DMS53 treated with DMSO at 0.1 percent for 48 hours (cell line): ENCODE measurements around the gene RPL37.
"Not testable (repeated sequence)": the region's sequence is repeated elsewhere in the genome, so short reads cannot be mapped to it uniquely, and the experiment has no call there.

ENCODE experiments used
- DNase-seq: peaks from one replicate; lab custom pipeline; 2025; ENCODE audit not compliant: unreplicated experiment; lab: John Stamatoyannopoulos, UW

The RPL37 gene

GRCh38 chr5:40797273-40798011, 37.6 kb downstream of the RPL37 start:
- DNase-seq, result peak; percentile 22

GRCh38 chr5:40796487-40796889, 38.5 kb downstream of the RPL37 start:
- no peak for DNase-seq

DNA sequence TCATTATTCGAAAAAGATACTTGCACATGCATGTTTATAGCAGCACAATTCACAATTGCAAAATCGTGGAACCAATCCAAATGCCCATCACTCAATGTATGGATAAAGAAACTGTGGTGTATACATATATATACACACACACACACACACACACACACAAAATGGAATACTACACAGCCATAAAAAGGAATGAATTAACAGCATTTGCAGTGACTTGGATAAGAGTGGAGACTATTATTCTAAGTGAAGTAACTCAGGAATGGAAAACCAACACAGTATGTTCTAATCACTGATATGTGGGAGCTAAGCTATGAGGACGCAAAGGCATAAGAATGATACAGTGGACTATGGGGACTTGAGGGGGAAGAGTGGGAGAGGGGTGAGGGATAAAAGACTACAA, 40.1 kb downstream of the RPL37 start:
- DNase-seq, result not testable (repeated sequence)

DNA sequence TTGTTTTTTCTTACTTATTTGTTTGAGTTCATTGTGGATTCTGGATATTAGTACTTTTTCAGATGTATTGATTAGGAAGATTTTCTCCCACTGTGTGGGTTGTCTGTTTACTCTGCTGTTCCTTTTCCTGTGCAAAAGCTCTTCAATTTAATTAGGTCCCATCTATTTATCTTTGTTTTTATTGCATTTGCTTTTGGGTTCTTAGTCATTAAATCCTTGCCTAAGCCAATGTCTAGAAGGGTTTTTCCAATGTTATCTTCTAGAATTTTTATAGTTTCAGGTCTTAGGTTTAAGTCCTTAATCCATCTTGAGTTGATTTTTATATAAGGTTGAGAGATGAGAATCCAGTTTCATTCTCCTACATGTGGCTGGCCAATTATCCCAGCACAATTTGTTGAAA, 40.7 kb downstream of the RPL37 start:
- DNase-seq, result not testable (repeated sequence)

GRCh38 chr5:40792691-40793090, 42.3 kb downstream of the RPL37 start:
- DNase-seq, result not testable (repeated sequence)

DNA sequence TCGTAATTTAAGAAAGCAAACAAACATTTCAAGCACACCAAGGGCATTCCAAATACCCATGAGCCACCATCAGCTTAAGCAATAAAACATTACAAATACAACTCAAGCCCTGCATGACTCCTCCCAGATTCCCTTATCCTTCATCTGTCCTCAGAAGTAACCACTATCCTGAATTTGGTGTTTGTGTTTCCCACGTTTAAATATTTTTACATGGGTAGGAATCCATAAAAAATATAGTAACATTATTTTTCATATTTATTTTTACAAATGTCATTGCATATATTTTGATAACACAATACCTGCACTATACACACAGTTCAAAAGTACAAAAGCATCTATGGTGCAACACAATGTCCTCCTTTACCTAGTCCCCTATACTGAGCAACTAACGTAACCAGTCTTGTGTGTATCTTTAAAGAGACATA, 43.3 kb downstream of the RPL37 start:
- DNase-seq, result no peak

DNA sequence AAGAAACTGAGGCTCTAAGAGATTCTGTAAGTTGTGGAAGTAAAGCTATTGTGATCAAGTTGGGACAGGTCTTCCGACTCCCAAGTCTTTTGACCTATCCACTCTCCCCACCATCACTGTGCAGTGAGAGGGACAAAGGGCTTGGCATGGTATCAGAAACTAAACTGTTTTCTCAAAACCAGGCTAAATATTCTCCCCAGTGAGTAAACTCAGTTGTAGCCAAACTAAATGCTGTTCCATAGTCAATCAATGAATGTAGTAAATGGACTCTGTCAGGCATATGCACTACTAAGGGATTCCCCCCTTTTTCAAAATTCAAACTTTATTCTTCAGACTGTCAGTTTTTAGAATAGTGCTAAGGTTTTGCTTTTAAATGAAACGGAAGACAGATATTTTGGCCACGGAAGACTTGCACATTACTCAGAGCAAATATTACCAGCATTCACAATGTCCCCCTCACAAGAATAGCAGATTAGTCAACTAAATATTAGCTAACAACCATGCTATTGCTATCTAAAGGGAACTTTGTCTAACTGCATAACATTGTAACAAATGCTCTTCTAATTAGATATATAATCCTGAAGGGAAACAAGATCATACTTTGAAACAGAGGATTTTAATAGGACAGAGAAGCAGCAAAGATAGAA, 44.0 kb downstream of the RPL37 start:
- no peak for DNase-seq

DNA sequence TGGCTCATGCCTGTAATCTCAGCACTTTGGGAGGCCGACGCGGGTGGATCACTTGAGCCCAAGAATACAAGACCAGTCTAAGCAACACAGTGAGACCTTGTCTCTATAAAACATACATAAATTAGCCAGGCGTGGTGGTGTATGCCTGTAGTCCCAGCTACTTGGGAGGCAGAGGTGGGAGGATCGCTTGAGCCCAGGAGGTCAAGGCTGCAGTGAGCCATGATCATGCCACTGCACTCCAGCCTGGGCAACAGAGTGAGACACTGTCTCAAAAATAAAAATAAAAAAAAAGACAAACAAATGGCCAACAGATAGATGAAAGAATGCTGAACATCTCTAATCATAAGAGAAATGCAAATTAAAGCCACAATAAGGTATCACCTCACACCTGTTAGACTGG, 46.1 kb downstream of the RPL37 start:
- DNase-seq, result not testable (repeated sequence)

DNA sequence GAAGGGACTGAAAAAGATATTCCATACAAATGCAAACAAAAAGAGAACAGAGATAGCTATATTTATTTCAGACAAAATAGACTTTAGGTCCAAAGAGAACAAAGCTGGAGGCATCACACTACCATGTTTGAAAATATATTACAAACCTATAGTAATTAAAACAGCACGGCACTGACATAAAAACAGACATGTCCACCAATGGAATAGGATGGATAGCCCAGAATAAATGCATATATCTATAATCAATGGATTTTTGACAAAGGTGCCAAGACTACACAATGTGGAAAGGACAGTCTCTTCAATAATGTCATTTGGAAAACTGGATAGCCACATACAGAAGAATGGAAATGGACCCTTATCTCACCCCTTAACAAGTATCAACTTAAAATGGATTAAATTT, 47.0 kb downstream of the RPL37 start:
- no peak for DNase-seq

GRCh38 chr5:40786664-40787063, 48.4 kb downstream of the RPL37 start:
- not testable (repeated sequence) for DNase-seq

DNA sequence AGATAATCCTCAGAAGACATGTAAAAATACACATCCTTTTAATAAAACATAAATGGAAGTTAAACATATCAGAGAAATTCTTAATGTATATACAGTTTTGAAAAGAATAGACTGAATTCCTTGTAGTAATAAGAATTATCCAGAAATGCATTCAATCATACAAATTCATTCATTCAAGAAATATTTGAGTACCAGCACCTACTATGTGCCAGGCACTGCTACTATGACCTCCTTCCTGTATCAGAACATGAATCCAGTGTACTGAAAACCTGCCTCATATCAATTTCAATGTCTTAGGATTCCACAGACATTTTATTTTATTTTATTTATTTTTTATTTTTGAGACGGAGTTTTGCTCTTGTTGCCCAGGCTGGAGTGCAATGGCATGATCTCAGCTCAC, 50.1 kb downstream of the RPL37 start:
- no peak for DNase-seq

- DNase-seq, result peak; percentile 47
Observed at GRCh38 chr5:40784027-40784653, 50.9 kb downstream of the RPL37 start.

DNA sequence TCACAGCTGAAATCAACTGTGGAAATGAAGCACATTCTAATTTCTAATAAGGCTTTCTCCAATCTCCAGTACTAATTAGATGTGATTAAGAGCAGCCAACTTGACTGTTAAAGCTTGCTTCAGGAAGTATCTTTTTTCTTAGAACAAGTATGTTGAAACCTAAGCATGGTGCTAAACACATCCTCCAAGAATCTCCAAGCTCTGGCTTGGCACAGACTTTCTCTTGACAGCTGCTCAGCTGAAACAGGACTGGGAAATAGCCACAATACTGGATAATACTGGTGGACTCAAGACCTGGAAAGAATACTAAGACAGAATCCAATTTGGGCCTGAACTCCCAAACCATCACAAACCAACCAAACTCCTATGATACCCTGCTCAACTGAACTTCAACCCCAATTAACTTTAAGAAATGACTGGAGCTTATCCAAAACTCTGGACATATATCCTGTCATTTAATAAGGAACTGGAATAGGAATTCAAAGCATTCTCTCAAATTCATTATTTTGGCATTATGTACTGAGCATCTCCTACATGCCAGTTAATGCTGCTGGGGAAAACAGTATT, 53.1 kb downstream of the RPL37 start:
- no peak for DNase-seq

- no peak for DNase-seq
Observed at GRCh38 chr5:40780858-40781257, 54.2 kb downstream of the RPL37 start.

GRCh38 chr5:40780199-40780598, 54.8 kb downstream of the RPL37 start:
- no peak for DNase-seq

DNA sequence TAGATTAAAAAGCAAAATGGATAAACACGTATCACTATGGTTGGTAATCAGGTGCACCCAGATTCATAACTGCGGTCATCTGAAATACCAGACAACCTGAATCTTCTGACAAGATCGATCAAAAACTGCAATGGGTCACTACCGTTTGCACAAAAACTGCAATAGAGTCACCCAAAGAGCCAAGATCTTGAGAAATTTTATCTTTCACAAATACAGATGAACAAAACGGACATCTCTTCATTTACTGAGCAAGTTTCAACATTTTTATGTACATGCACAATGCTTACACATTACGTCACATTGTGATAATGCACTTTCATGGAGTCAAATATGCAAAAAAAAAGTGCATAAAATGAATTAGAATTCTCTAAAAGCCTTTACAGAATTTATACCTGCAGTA, 55.5 kb downstream of the RPL37 start:
- DNase-seq, result no peak

DNA sequence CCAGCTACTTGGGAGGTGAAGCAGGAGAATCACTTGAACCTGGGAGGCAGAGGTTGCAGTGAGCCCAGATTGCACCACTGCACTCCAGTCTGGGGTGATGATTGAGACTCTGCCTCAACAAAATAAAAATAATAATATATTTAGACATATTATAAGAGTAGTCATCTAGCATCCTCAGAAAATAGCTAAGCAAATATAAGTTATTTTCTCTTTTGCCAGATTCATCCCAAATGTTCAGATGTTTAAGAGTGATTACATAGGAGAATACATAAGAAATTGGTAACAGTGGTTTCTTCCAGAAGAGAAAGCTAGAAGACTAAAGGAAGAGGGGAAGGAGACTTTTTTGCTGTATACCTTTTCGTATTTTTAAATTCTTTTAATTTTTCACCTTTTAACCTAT, 56.9 kb downstream of the RPL37 start:
- DNase-seq, result no peak

- DNase-seq, result no peak
Observed at GRCh38 chr5:40776658-40776977, 58.4 kb downstream of the RPL37 start.

DNA sequence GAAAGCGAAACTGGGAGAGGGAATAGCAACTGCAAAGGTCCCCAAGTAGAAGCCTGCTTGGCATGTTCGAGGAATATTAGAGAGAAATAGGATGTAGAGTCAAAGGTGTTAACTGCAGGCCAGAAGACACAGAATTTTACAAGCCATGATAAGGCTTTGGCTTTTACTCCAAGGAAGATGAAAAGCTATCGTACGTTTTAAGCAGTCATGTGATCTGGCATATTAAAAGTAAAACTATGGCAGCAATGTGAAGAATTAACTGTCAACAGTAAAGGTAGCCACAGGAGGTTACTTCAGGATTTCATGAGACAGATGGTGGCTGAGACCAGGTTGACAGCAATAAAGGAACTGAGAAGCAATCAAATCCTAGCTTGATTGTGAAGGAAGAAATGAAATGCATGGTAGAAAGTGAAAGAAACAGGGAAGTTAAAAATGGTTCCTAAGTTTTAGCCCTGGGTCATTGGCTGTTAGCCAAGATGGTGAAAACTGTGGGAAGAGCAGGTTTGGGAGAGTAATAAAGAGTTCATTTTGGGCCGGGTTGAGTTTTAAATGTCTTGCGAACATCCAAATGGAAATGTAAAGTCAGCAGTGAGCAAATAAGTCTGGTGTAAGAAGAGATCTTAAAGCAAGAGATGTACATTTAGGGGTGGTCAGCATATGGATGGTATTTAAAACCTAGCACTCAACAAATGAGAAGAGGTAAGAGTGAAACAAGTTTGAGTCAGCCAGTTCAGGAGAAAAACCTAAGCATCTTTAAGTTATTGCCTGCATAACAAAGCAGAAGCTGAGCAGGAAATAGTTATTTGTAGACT, 59.0 kb downstream of the RPL37 start:
- no peak for DNase-seq
